CD4-positive, alpha-beta memory T cell (primary cell): ENCODE data around the gene FCHSD2. TPM values are rescaled to one million over a fixed set of nuclear protein-coding genes. Genes with fewer than 3 reads are reported as not detected.

Experiments
- CTCF ChIA-PET: fragments of 350-600 bp; sonication (Branson Sonifier 250); formaldehyde crosslinking; loops from one replicate; lab custom pipeline; 2021; ENCODE audit warnings: inconsistent platforms; ENCODE audit not compliant: partially characterized antibody; lab: Charles Lee
- POLR2A ChIA-PET: fragments of 350-600 bp; sonication (Branson Sonifier 250); formaldehyde crosslinking; loops from one replicate; lab custom pipeline; 2021; ENCODE audit not compliant: partially characterized antibody; lab: Charles Lee
- DNase-seq, 5 donors: peaks; one replicate each; pipeline versions ENCODE4 v3.0.0 to v3.0.0-alpha.2; 2020 to 2022; ENCODE audit warnings: mixed read lengths in 1 of 5
- H3K27ac ChIP-seq: one replicate; pipeline ENCODE4 v1.7.0; 2013; ENCODE audit warnings: low read depth, low read length
- H3K27me3 ChIP-seq: 2 replicates; pipeline ENCODE4 v1.7.0; 2013; ENCODE audit warnings: mild to moderate bottlenecking, low read length, moderate library complexity; ENCODE audit not compliant: insufficient read depth
- H3K36me3 ChIP-seq: 2 replicates; pipeline ENCODE4 v1.7.0; 2013; ENCODE audit warnings: mild to moderate bottlenecking, low read length, moderate library complexity; ENCODE audit not compliant: insufficient read depth
- H3K4me1 ChIP-seq: 2 replicates; pipeline ENCODE4 v1.7.0; 2013; ENCODE audit warnings: mild to moderate bottlenecking, low read length, moderate library complexity; ENCODE audit not compliant: insufficient read depth
- H3K4me3 ChIP-seq, 2 donors: one replicate each; pipeline ENCODE4 v1.7.0; 2013; ENCODE audit warnings: low read length in 2 of 2, mild to moderate bottlenecking in 1 of 2
- H3K9me3 ChIP-seq, 2 donors: one replicate each; pipeline ENCODE4 v1.7.0; 2013; ENCODE audit warnings: low read length in 2 of 2, control low read depth in 1 of 2; ENCODE audit not compliant: control insufficient read depth in 1 of 2
- H3K27ac Mint-ChIP-seq, 7 donors: one replicate each; pipeline ENCODE4 v1.8.0; 2020 to 2021; ENCODE audit warnings: mixed read lengths in 7 of 7, mild to moderate bottlenecking in 6 of 7, inconsistent platforms in 3 of 7, moderate library complexity in 3 of 7
- H3K27me3 Mint-ChIP-seq, 2 donors: one replicate each; pipeline ENCODE4 v1.8.0; 2020 to 2021; ENCODE audit warnings: mixed read lengths in 2 of 2
- H3K36me3 Mint-ChIP-seq, 2 donors: one replicate each; pipeline ENCODE4 v1.8.0; 2020 to 2021; ENCODE audit warnings: mixed read lengths in 2 of 2, inconsistent platforms in 1 of 2, mild to moderate bottlenecking in 1 of 2
- H3K4me1 Mint-ChIP-seq, 4 donors: one replicate each; pipeline ENCODE4 v1.8.0; 2020 to 2021; ENCODE audit warnings: mixed read lengths in 4 of 4, mild to moderate bottlenecking in 1 of 4
- H3K4me3 Mint-ChIP-seq, 8 donors: one replicate each; pipeline ENCODE4 v1.8.0; 2020 to 2021; ENCODE audit warnings: mixed read lengths in 8 of 8, mild to moderate bottlenecking in 7 of 8, moderate library complexity in 6 of 8, inconsistent platforms in 3 of 8
- H3K9me3 Mint-ChIP-seq, 8 donors: one replicate each; pipeline ENCODE4 v1.8.0; 2020 to 2021; ENCODE audit warnings: mixed read lengths in 8 of 8, mild to moderate bottlenecking in 5 of 8, inconsistent platforms in 3 of 8, moderate library complexity in 1 of 8
- intact Hi-C: fragments of 100-400 bp; cut with micrococcal nuclease; formaldehyde crosslinking; loops from one replicate; pipeline ENCODE4 v1.15.1; 2023
- polyA plus RNA-seq, 2 donors: library from polyadenylated mRNA; unstranded; fragments of 300-500 nt; fragmentation: Illumina TruSeq; gene quantifications; one replicate each; pipeline ENCODE4 v1.2.3, GENCODE V29; 2021
- total RNA-seq, 2 experiments: library from RNA; stranded (reverse); gene quantifications; one replicate each; pipeline ENCODE4 v1.2.3, GENCODE V29; 2021

Gene FCHSD2
- total and polyA plus RNA-seq, 4 experiments from 2014 or later = 9.5 to 52.0 (median 34.8) TPM

DNA sequence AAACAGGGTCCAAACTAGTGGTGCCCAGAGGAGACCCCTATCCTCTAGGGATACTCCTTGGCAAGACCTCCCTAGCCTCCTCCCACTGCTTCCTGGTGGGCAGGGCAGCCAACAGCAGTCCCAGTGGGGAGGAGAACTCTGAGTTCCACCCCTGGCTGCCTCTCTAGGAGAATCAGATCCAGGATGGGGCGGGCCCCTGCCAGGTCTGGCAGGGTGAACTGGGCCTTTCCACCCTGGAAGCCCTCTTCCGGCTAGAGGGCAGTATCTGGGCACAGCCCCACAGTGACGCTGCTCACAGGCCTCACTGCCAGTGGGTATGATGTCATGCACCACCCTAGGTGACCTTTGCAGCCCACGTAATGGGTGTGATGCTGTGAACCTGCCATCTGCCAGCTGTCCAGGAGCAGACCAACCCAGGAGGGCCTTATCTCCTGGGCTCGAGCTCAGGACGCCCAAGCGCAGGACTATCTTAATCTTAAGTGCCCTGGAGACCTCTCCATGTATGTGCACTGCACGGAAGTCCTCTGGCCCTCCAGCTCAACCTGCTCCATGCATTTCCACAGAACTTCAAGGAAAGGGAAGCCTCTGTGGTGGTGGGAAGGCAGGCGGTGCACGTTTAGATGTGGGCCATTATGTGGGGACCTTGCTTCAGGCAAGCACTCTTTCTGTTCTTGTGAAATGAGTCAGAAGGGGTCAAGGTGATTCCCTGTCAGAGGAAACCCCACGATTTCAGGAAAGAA is 31.8 kb upstream of the FCHSD2 start:
- ChIA-PET POLR2A (no interaction called here), CTCF (no interaction called here)
- H3K36me3 Mint-ChIP-seq = no peaks in the 10 kb centered on the region
- no peak overlapping the region for H3K4me3 ChIP-seq
- intact Hi-C loops = no loop called here
- peaks cover 0 to 9% (median 3%) of the 10 kb centered on the region in 4 donors for H3K4me1 Mint-ChIP-seq
- H3K4me1 ChIP-seq = peaks cover 10% of the 10 kb centered on the region
- no peak overlapping the region for H3K27ac ChIP-seq
- H3K27me3 ChIP-seq = no peaks in the 10 kb centered on the region
- no peak overlapping the region for H3K4me3 Mint-ChIP-seq
- H3K27ac Mint-ChIP-seq = peak overlapping the region in 1 of 7 donors; percentile 80
- no peaks in the 10 kb centered on the region for H3K9me3 ChIP-seq
- DNase-seq = no peak
- H3K36me3 ChIP-seq = no peaks in the 10 kb centered on the region
- H3K27me3 Mint-ChIP-seq = peaks cover 0 to 3% of the 10 kb centered on the region in 2 donors
- H3K9me3 Mint-ChIP-seq = no peaks in the 10 kb centered on the region

DNA sequence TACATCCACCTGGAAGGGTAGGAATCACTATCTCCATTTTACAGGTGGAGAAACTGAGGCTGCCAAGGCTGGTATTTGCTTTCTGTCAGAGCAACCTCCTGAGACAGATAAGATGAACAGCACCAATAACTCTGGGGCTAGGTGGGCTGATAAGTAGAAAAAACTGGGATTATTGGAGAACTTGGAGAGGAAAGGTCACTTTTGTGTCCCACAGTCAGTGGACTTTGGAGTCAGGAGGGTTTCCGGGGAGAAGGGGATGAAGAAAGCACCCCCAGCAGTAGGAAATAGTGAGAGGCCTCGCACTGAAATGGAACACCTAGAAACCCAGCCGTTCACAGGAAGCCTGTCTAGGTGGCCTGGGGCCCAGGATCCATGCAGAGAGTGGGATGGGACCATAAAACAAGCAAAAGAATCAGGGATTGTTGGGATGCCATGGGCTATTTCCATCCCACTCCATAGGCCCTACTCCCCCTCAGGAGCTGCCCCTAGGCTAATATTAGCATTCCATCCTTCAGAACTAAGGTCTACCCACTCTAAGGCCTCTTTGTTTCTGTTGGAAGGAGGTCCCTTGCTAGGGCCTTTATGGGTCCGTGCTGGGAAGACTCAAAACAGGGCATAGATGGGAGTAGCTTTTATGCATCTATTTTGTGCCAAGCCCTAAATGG is 31.0 kb upstream of the FCHSD2 start:
- no peak overlapping the region for H3K27ac ChIP-seq
- no peaks in the 10 kb centered on the region for H3K27me3 ChIP-seq
- no peak overlapping the region for H3K4me3 Mint-ChIP-seq
- peaks cover 0 to 7% (median 2%) of the 10 kb centered on the region in 4 donors for H3K4me1 Mint-ChIP-seq
- H3K36me3 Mint-ChIP-seq = no peaks in the 10 kb centered on the region
- ChIA-PET POLR2A (no interaction called here), CTCF (no interaction called here)
- no peaks in the 10 kb centered on the region for H3K9me3 ChIP-seq
- no peaks in the 10 kb centered on the region for H3K9me3 Mint-ChIP-seq
- peaks cover 0 to 4% of the 10 kb centered on the region in 2 donors for H3K27me3 Mint-ChIP-seq
- peak overlapping the region in 1 of 7 donors; percentile 8 for H3K27ac Mint-ChIP-seq
- H3K4me3 ChIP-seq = no peak overlapping the region
- no peak for DNase-seq
- intact Hi-C loops = no loop called here
- no peaks in the 10 kb centered on the region for H3K36me3 ChIP-seq
- peaks cover 8% of the 10 kb centered on the region for H3K4me1 ChIP-seq

DNA sequence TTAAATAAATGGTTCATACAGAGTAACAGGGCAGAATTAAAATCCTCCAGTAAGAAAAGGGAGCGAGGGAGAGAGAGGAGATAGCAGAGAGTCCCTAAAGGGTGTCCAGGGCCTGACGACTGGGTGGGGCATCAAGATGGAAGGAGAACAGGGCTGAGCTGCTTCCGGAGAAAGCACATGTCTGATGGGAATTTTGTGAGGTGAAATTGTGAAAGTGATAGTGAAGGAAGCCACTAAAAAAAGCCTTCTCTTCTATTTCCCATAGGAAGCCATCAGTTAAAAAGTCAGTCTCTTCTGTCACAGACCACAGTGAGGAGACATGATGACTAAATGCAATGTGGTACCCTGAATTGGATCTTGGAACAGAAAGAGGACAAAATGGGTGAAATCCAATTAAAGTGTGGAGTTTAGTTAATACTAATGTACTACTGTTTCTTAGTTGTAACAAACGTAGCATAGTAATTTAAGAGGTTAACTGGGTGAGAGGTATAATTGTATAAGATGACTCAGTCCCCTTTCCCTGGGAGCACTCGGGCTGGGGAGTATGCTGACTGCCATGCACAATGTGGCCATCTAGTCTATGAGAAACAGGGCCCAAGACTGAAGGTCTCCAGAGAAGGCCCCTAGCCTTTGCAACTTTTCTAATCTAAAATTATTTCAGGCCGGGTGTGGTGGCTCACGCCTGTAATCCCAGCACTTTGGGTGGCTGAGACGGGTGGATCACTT is 29.5 kb upstream of the FCHSD2 start:
- no peaks in the 10 kb centered on the region for H3K4me1 ChIP-seq
- ChIA-PET CTCF (no interaction called here), POLR2A (no interaction called here)
- Mint-ChIP-seq H3K27me3 (peaks cover 0 to 3% of the 10 kb centered on the region in 2 donors), H3K9me3 (no peaks in the 10 kb centered on the region), H3K36me3 (no peaks in the 10 kb centered on the region), H3K27ac (peak overlapping the region in 2 of 7 donors; percentile 36 to 38), H3K4me3 (no peak overlapping the region), H3K4me1 (no peaks in the 10 kb centered on the region)
- H3K27me3 ChIP-seq = no peaks in the 10 kb centered on the region
- H3K4me3 ChIP-seq = no peak overlapping the region
- no peaks in the 10 kb centered on the region for H3K9me3 ChIP-seq
- intact Hi-C loops = no loop called here
- no peaks in the 10 kb centered on the region for H3K36me3 ChIP-seq
- no peak overlapping the region for H3K27ac ChIP-seq
- no peak for DNase-seq

GRCh38 chr11:73170140-73170539 is 28.0 kb upstream of the FCHSD2 start:
- Mint-ChIP-seq H3K4me1 (no peaks in the 10 kb centered on the region), H3K4me3 (no peak overlapping the region), H3K27ac (no peak overlapping the region), H3K36me3 (no peaks in the 10 kb centered on the region), H3K27me3 (peaks cover 0 to 3% of the 10 kb centered on the region in 2 donors), H3K9me3 (no peaks in the 10 kb centered on the region)
- POLR2A ChIA-PET = no interaction called here
- no peaks in the 10 kb centered on the region for H3K9me3 ChIP-seq
- no peaks in the 10 kb centered on the region for H3K4me1 ChIP-seq
- DNase-seq = no peak
- CTCF ChIA-PET = interaction anchor here (0.6 to 1.3 kb wide), 3 partner anchors 7 to 313 kb away, joined by 3 to 4 read pairs (median 4); no protein-coding TSS in a partner anchor
- H3K36me3 ChIP-seq = no peaks in the 10 kb centered on the region
- no peaks in the 10 kb centered on the region for H3K27me3 ChIP-seq
- no peak overlapping the region for H3K27ac ChIP-seq
- intact Hi-C loops = no loop called here
- H3K4me3 ChIP-seq = no peak overlapping the region

DNA sequence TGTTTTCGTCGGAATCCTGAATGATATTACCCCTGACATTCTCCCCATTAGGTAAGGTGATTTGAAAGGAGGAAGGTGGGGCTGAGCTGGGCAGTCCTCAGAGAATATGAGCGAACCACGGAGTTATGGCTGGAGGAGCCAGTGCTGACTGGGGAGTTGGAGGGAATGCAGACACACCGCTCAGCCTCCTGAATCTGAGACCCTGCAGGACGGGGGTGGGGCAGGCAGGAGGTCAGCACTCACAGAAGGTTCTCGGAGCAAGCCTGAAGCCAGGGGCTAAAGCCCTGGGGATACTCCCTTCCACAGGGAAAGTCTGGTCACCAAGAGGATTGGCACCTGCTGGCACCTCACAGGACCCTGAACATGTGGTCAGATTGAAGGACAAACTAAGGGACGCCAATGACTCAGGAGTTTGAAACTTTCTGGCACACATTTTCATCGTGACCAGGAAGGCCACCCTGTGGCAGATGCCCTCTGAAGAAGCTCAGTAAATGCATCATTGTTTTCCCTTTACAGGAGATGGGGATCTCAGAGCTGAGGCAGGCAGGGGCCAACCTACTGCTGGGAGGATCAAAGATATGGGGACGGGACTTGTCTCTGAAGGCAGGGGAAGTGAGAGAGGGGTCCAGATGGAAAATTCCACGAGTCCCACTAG is 26.9 kb upstream of the FCHSD2 start:
- ChIA-PET POLR2A (no interaction called here), CTCF (interaction anchor here (0.6 to 1.3 kb wide), 2 partner anchors 9 to 312 kb away, joined by 3 to 4 read pairs; no protein-coding TSS in a partner anchor)
- no peaks in the 10 kb centered on the region for H3K4me1 ChIP-seq
- no peaks in the 10 kb centered on the region for H3K9me3 Mint-ChIP-seq
- H3K27me3 Mint-ChIP-seq = peaks cover 0 to 3% of the 10 kb centered on the region in 2 donors
- intact Hi-C loops = no loop called here
- peak overlapping the region in 1 of 7 donors; percentile 64 for H3K27ac Mint-ChIP-seq
- H3K4me1 Mint-ChIP-seq = no peaks in the 10 kb centered on the region
- H3K9me3 ChIP-seq = no peaks in the 10 kb centered on the region
- no peak overlapping the region for H3K27ac ChIP-seq
- no peaks in the 10 kb centered on the region for H3K27me3 ChIP-seq
- H3K4me3 Mint-ChIP-seq = no peak overlapping the region
- DNase-seq = no peak
- H3K36me3 Mint-ChIP-seq = no peaks in the 10 kb centered on the region
- no peak overlapping the region for H3K4me3 ChIP-seq
- H3K36me3 ChIP-seq = no peaks in the 10 kb centered on the region

- Histone ChIP-seq H3K27ac (no peak overlapping the region), H3K36me3 (no peaks in the 10 kb centered on the region), H3K4me3 (no peak overlapping the region), H3K4me1 (no peaks in the 10 kb centered on the region), H3K9me3 (no peaks in the 10 kb centered on the region), H3K27me3 (no peaks in the 10 kb centered on the region)
- intact Hi-C loops = no loop called here
- no peaks in the 10 kb centered on the region for H3K9me3 Mint-ChIP-seq
- H3K4me3 Mint-ChIP-seq = no peak overlapping the region
- no peak for DNase-seq
- H3K27me3 Mint-ChIP-seq = peaks cover 0 to 3% of the 10 kb centered on the region in 2 donors
- POLR2A ChIA-PET = no interaction called here
- no peaks in the 10 kb centered on the region for H3K36me3 Mint-ChIP-seq
- H3K4me1 Mint-ChIP-seq = no peaks in the 10 kb centered on the region
- H3K27ac Mint-ChIP-seq = no peak overlapping the region
- CTCF ChIA-PET = interaction anchor here (1.8 kb wide), 1 partner anchor 10 kb away, joined by 9 read pairs; no protein-coding TSS in a partner anchor
Measured at GRCh38 chr11:73167363-73167954, 25.3 kb upstream of the FCHSD2 start.
